ENCODE measurements around the gene EIF2D.

EIF2D gene

GRCh38 chr1:206653715-206654459 is 41.6 kb upstream of the EIF2D start:
- no peak overlapping the region for H3K27ac ChIP-seq (replicated peaks)
- no peaks in the 10 kb centered on the region for H3K27me3 ChIP-seq (ENCODE audit: insufficient read depth, poor library complexity, severe bottlenecking)
- no peak for DNase-seq (ENCODE audit: low read depth in 1 of 2, low spot score in 1 of 2)
- no peak overlapping the region for H3K4me3 ChIP-seq (replicated peaks; ENCODE audit: insufficient read depth, low read length)
- TF ChIP-seq CTCF (IDR thresholded peaks at IDR 0.05; ENCODE audit: insufficient read depth, low read length) = no peak
- TF ChIP-seq GABPA (IDR thresholded peaks at IDR 0.05; ENCODE audit: low read depth) = no peak
- TF ChIP-seq POLR2AphosphoS5 (IDR thresholded peaks at IDR 0.05; ENCODE audit: low read depth) = no peak
- TF ChIP-seq SPI1 (IDR thresholded peaks at IDR 0.05; ENCODE audit: borderline replicate concordance, low read depth) = no peak
- no peak for TF ChIP-seq REST (IDR thresholded peaks at IDR 0.05; ENCODE audit: insufficient replicate concordance, low read depth)

GRCh38 chr1:206651958-206652890 is 40.0 kb upstream of the EIF2D start:
- DNase-seq (ENCODE audit: low read depth in 1 of 2, low spot score in 1 of 2) = peak in 1 of 2 experiments; percentile 40

More at GRCh38 chr1:206651958-206652890, 40.0 kb upstream of the EIF2D start:
- Histone ChIP-seq H3K4me3 (replicated peaks; ENCODE audit: insufficient read depth, low read length) (no peak overlapping the region), H3K27me3 (ENCODE audit: insufficient read depth, poor library complexity, severe bottlenecking) (no peaks in the 10 kb centered on the region), H3K27ac (replicated peaks) (no peak overlapping the region)
- no peak for TF ChIP-seq POLR2AphosphoS5 (IDR thresholded peaks at IDR 0.05; ENCODE audit: low read depth)
- TF ChIP-seq REST (IDR thresholded peaks at IDR 0.05; ENCODE audit: insufficient replicate concordance, low read depth) = no peak
- TF ChIP-seq CTCF (IDR thresholded peaks at IDR 0.05; ENCODE audit: insufficient read depth, low read length) = no peak
- TF ChIP-seq SPI1 (IDR thresholded peaks at IDR 0.05; ENCODE audit: borderline replicate concordance, low read depth) = no peak
- no peak for TF ChIP-seq GABPA (IDR thresholded peaks at IDR 0.05; ENCODE audit: low read depth)
